GM19025 (cell line): ENCODE results near the gene TNRC18.
"Not testable (repeated sequence)": the region's sequence is repeated elsewhere in the genome, so short reads cannot be mapped to it uniquely, and the experiment has no call there.

Experiments
- ATAC-seq: cut with Tn5 transposase; IDR thresholded peaks from one replicate; pipeline ENCODE4 v1.9.1; 2021; ENCODE audit warnings: mild to moderate bottlenecking, low read depth, moderate library complexity; ENCODE audit not compliant: unreplicated experiment

TNRC18 gene

GRCh38 chr7:5382281-5382892 lies 41.2 kb downstream of the TNRC18 start:
- no peak for ATAC-seq

GRCh38 chr7:5381071-5381772 lies 42.4 kb downstream of the TNRC18 start:
- no peak for ATAC-seq

- no peak for ATAC-seq
These were observed 43.1 kb downstream of the TNRC18 start for GRCh38 chr7:5380350-5381070.

- ATAC-seq = no peak
These were observed 44.1 kb downstream of the TNRC18 start for GRCh38 chr7:5379546-5379945.

GRCh38 chr7:5377816-5378215 lies 45.8 kb downstream of the TNRC18 start:
- ATAC-seq = no peak

GRCh38 chr7:5377279-5377678 lies 46.4 kb downstream of the TNRC18 start:
- no peak for ATAC-seq

GRCh38 chr7:5375925-5376324 lies 47.7 kb downstream of the TNRC18 start:
- ATAC-seq = no peak

- ATAC-seq = no peak
These were observed 49.2 kb downstream of the TNRC18 start for GRCh38 chr7:5374464-5374863.

- no peak for ATAC-seq
These were observed 50.3 kb downstream of the TNRC18 start for GRCh38 chr7:5373300-5373699.

GRCh38 chr7:5370454-5371353 lies 52.9 kb downstream of the TNRC18 start:
- no peak for ATAC-seq

GRCh38 chr7:5367661-5368060 lies 56.0 kb downstream of the TNRC18 start:
- ATAC-seq = no peak

GRCh38 chr7:5365976-5366625 lies 57.5 kb downstream of the TNRC18 start:
- peak; percentile 64 for ATAC-seq

GRCh38 chr7:5363729-5364128 lies 59.9 kb downstream of the TNRC18 start:
- no peak for ATAC-seq

GRCh38 chr7:5362466-5362865 lies 61.2 kb downstream of the TNRC18 start:
- ATAC-seq = no peak

- no peak for ATAC-seq
These were observed 62.0 kb downstream of the TNRC18 start for GRCh38 chr7:5361446-5362127.

- no peak for ATAC-seq
These were observed 62.7 kb downstream of the TNRC18 start for GRCh38 chr7:5360971-5361370.

GRCh38 chr7:5360451-5360850 lies 63.2 kb downstream of the TNRC18 start:
- no peak for ATAC-seq

GRCh38 chr7:5360021-5360420 lies 63.6 kb downstream of the TNRC18 start:
- not testable (repeated sequence) for ATAC-seq

GRCh38 chr7:5359344-5359743 lies 64.3 kb downstream of the TNRC18 start:
- no peak for ATAC-seq

- no peak for ATAC-seq
These were observed 65.7 kb downstream of the TNRC18 start for GRCh38 chr7:5357951-5358350.
